GM23338 (cell line): ENCODE results near the gene PER2. TPM values are rescaled to one million over a fixed set of nuclear protein-coding genes. Genes with fewer than 3 reads are reported as not detected.

Experiments used
- EZH2 ChIP-seq: fragments of 200-600 bp; sonication (generic); IDR thresholded peaks from one replicate; pipeline ENCODE4 v1.8.0; 2017; ENCODE audit warnings: antibody characterized with exemption, mild to moderate bottlenecking, low read depth; ENCODE audit not compliant: unreplicated experiment
- EZH2phosphoT487 ChIP-seq: fragments of 200-600 bp; sonication (generic); IDR thresholded peaks from one replicate; pipeline ENCODE4 v1.8.1; 2018; ENCODE audit warnings: antibody characterized with exemption; ENCODE audit not compliant: unreplicated experiment
- JUNB ChIP-seq: IDR thresholded peaks from one replicate; pipeline ENCODE4 v1.6.1; 2016; ENCODE audit warnings: antibody characterized with exemption; ENCODE audit not compliant: unreplicated experiment
- POLR2AphosphoS5 ChIP-seq: IDR thresholded peaks from 2 replicates; pipeline ENCODE4 v1.6.1; 2016; ENCODE audit warnings: antibody characterized with exemption, low read depth
- STAT1 ChIP-seq: IDR thresholded peaks from one replicate; pipeline ENCODE4 v1.6.1; 2016; ENCODE audit warnings: antibody characterized with exemption; ENCODE audit not compliant: unreplicated experiment
- ZNF331 ChIP-seq: fragments of 250-450 bp; sonication (Bioruptor Pico); IDR thresholded peaks from 2 replicates; pipeline ENCODE4 v1.5.0; 2020; ENCODE audit warnings: low read depth, mild to moderate bottlenecking, moderate library complexity
- polyA plus RNA-seq: library from polyadenylated mRNA; unstranded; fragments of >200 nt; fragmentation: Nextera tagmentation; extraction: Ambion mirVana; gene quantifications from 2 replicates; pipeline ENCODE4 v1.2.1, GENCODE V29; 2016
- total RNA-seq: library from RNA; depleted of rRNA; stranded (reverse); fragments of >200 nt; shearing (Covaris generic); gene quantifications from 2 replicates; pipeline ENCODE4 v1.2.3, GENCODE V29; 2014
- TF ChIP-seq, protein P1 (sequence below): fragments of 250-450 bp; sonication (Bioruptor Pico); IDR thresholded peaks from 2 replicates; pipeline ENCODE4 v1.5.0; 2020; ENCODE audit warnings: mild to moderate bottlenecking, moderate library complexity
- TF ChIP-seq, protein P2 (sequence below): IDR thresholded peaks from one replicate; pipeline ENCODE4 v1.6.1; 2018; ENCODE audit warnings: antibody characterized with exemption; ENCODE audit not compliant: unreplicated experiment

The PER2 gene
- total and polyA plus RNA-seq, 2 experiments from 2014 or later, result 2.2 to 4.6 TPM

DNA sequence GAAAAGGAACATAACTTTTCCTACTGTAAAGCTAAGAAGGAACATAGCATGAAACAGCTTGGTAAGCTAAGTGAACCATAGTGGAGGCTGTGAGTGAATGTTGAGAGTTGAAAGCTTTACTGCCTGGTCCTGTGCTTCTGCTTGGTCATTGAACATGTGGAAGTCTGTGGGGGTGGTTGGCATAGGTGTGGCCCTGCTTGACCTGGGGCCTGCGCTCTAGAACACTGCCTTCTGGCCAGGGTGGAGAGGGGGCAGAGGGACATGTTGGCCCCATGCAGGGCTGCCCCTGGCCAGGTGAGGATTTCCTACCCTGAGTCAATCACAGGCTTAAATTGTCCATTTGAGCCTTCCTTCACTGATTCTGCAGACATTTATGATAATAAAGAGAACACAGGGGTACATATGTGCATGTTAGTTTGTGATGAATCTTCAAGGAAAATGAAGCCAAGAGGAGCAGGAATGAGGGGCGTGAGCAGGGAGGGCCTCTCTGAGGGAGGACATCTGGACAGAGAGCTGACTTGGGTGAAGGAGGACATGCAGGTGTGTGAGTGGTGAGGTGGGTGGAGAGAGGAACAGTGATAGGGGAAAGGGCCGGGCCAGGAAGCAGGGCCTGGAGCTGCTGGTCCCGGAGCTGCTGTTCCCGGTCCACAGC lies 48.5 kb upstream of the PER2 start (continued):
- TF ChIP-seq, protein P1, sequence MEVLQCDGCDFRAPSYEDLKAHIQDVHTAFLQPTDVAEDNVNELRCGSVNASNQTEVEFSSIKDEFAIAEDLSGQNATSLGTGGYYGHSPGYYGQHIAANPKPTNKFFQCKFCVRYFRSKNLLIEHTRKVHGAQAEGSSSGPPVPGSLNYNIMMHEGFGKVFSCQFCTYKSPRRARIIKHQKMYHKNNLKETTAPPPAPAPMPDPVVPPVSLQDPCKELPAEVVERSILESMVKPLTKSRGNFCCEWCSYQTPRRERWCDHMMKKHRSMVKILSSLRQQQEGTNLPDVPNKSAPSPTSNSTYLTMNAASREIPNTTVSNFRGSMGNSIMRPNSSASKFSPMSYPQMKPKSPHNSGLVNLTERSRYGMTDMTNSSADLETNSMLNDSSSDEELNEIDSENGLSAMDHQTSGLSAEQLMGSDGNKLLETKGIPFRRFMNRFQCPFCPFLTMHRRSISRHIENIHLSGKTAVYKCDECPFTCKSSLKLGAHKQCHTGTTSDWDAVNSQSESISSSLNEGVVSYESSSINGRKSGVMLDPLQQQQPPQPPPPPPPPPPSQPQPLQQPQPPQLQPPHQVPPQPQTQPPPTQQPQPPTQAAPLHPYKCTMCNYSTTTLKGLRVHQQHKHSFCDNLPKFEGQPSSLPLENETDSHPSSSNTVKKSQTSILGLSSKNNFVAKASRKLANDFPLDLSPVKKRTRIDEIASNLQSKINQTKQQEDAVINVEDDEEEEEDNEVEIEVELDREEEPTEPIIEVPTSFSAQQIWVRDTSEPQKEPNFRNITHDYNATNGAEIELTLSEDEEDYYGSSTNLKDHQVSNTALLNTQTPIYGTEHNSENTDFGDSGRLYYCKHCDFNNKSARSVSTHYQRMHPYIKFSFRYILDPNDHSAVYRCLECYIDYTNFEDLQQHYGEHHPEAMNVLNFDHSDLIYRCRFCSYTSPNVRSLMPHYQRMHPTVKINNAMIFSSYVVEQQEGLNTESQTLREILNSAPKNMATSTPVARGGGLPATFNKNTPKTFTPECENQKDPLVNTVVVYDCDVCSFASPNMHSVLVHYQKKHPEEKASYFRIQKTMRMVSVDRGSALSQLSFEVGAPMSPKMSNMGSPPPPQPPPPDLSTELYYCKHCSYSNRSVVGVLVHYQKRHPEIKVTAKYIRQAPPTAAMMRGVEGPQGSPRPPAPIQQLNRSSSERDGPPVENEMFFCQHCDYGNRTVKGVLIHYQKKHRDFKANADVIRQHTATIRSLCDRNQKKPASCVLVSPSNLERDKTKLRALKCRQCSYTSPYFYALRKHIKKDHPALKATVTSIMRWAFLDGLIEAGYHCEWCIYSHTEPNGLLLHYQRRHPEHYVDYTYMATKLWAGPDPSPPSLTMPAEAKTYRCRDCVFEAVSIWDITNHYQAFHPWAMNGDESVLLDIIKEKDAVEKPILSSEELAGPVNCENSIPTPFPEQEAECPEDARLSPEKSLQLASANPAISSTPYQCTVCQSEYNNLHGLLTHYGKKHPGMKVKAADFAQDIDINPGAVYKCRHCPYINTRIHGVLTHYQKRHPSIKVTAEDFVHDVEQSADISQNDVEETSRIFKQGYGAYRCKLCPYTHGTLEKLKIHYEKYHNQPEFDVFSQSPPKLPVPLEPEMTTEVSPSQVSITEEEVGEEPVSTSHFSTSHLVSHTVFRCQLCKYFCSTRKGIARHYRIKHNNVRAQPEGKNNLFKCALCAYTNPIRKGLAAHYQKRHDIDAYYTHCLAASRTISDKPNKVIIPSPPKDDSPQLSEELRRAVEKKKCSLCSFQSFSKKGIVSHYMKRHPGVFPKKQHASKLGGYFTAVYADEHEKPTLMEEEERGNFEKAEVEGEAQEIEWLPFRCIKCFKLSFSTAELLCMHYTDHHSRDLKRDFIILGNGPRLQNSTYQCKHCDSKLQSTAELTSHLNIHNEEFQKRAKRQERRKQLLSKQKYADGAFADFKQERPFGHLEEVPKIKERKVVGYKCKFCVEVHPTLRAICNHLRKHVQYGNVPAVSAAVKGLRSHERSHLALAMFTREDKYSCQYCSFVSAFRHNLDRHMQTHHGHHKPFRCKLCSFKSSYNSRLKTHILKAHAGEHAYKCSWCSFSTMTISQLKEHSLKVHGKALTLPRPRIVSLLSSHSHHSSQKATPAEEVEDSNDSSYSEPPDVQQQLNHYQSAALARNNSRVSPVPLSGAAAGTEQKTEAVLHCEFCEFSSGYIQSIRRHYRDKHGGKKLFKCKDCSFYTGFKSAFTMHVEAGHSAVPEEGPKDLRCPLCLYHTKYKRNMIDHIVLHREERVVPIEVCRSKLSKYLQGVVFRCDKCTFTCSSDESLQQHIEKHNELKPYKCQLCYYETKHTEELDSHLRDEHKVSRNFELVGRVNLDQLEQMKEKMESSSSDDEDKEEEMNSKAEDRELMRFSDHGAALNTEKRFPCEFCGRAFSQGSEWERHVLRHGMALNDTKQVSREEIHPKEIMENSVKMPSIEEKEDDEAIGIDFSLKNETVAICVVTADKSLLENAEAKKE (CRISPR knock-in tag), result no peak
- TF ChIP-seq EZH2phosphoT487 (no peak), POLR2AphosphoS5 (no peak), ZNF331 (no peak), EZH2 (no peak), JUNB (no peak), STAT1 (no peak)
- TF ChIP-seq, protein P2, sequence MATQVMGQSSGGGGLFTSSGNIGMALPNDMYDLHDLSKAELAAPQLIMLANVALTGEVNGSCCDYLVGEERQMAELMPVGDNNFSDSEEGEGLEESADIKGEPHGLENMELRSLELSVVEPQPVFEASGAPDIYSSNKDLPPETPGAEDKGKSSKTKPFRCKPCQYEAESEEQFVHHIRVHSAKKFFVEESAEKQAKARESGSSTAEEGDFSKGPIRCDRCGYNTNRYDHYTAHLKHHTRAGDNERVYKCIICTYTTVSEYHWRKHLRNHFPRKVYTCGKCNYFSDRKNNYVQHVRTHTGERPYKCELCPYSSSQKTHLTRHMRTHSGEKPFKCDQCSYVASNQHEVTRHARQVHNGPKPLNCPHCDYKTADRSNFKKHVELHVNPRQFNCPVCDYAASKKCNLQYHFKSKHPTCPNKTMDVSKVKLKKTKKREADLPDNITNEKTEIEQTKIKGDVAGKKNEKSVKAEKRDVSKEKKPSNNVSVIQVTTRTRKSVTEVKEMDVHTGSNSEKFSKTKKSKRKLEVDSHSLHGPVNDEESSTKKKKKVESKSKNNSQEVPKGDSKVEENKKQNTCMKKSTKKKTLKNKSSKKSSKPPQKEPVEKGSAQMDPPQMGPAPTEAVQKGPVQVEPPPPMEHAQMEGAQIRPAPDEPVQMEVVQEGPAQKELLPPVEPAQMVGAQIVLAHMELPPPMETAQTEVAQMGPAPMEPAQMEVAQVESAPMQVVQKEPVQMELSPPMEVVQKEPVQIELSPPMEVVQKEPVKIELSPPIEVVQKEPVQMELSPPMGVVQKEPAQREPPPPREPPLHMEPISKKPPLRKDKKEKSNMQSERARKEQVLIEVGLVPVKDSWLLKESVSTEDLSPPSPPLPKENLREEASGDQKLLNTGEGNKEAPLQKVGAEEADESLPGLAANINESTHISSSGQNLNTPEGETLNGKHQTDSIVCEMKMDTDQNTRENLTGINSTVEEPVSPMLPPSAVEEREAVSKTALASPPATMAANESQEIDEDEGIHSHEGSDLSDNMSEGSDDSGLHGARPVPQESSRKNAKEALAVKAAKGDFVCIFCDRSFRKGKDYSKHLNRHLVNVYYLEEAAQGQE, result no peak
